SHP77 (cell line): ENCODE measurements around the gene SRCIN1.
A peak's percentile ranks its signal among the peaks of the same experiment; 100 is the strongest.

Experiments used
- DNase-seq, 2 experiments: peaks; one replicate each; lab custom pipeline; 2025; lab: John Stamatoyannopoulos, UW

The SRCIN1 gene

DNA sequence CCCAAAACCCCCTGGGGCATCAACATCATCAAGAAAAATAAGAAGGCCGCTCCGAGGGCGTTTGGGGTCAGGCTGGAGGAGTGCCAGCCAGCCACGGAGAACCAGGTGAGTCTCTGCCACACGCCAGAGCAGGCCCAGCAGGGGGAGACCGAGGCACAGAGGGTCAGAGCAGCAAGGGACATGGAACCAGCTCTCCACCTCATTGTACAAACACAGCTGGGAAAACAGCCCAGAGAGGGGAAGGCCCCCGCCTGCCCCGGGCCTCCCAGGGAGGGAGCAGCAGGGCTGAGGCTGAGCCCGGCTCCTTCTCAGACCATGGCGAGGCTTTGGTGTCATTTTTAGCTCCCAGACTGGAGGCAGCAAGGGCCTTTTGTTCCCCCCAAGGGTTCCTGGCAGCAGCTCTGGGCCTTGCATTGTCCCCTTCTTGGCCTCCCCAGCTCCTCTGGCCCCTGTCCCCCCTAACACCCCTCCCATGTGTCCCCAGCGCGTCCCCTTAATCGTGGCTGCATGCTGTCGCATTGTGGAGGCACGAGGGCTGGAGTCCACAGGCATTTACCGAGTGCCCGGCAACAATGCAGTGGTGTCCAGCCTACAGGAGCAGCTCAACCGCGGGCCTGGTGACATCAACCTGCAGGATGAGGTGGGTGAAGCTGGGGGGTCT, 123.6 kb downstream of the SRCIN1 start:
- peak; percentile 69 to 86 for DNase-seq
